Measurements from ENCODE around the gene TCL1B.

DNA sequence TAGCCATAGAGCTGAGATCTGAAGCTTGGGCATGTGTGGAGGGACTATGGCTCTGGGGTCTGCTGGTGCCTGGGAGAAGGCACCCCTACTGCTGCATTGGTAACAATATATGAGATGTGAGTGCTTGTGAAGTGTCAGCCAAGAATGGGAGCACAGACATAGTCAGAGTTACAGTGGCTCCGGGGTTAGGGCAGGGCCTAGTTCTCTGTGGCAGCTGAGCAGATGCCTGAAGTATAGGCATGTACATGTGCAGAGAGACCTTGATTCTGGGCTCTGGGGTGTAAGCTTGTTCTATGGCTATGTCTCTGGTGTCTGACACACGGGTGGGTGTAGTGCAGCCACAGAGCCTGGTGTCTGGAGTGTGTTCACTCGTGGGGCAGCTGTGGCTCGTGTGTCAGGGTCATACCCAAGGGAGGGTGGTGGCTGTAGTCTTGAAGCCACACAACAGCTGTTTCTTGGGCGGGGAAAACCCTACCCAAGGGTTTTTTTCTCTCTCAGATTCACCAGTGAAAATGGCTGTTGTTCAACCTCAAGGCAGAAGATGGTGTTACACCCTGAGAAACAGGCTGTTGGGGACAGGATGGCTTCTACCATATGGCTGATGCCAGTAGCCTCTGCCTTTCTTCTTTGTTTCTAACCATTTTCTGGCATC, 39.6 kb downstream of the TCL1B start:
- TF ChIP-seq, protein P1, sequence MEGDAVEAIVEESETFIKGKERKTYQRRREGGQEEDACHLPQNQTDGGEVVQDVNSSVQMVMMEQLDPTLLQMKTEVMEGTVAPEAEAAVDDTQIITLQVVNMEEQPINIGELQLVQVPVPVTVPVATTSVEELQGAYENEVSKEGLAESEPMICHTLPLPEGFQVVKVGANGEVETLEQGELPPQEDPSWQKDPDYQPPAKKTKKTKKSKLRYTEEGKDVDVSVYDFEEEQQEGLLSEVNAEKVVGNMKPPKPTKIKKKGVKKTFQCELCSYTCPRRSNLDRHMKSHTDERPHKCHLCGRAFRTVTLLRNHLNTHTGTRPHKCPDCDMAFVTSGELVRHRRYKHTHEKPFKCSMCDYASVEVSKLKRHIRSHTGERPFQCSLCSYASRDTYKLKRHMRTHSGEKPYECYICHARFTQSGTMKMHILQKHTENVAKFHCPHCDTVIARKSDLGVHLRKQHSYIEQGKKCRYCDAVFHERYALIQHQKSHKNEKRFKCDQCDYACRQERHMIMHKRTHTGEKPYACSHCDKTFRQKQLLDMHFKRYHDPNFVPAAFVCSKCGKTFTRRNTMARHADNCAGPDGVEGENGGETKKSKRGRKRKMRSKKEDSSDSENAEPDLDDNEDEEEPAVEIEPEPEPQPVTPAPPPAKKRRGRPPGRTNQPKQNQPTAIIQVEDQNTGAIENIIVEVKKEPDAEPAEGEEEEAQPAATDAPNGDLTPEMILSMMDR (IDR thresholded peaks at IDR 0.05; ENCODE audit: low read depth, low read length), result no peak
- TF ChIP-seq, protein P2, sequence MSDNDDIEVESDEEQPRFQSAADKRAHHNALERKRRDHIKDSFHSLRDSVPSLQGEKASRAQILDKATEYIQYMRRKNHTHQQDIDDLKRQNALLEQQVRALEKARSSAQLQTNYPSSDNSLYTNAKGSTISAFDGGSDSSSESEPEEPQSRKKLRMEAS (IDR thresholded peaks at IDR 0.05; ENCODE audit: low read depth, low read length), result no peak
- no peak for TF ChIP-seq POLR2A (IDR thresholded peaks at IDR 0.05; ENCODE audit: extremely low read depth, insufficient read length)
